Suppressor macrophage treated with lipopolysaccharide for 1 hour (primary cell): Measurements from ENCODE around the gene BAIAP2.

ENCODE experiments used
- DNase-seq, 3 donors: peaks; one replicate each; pipeline ENCODE4 v3.0.0-alpha.2; 2020 to 2022

The BAIAP2 gene

DNA sequence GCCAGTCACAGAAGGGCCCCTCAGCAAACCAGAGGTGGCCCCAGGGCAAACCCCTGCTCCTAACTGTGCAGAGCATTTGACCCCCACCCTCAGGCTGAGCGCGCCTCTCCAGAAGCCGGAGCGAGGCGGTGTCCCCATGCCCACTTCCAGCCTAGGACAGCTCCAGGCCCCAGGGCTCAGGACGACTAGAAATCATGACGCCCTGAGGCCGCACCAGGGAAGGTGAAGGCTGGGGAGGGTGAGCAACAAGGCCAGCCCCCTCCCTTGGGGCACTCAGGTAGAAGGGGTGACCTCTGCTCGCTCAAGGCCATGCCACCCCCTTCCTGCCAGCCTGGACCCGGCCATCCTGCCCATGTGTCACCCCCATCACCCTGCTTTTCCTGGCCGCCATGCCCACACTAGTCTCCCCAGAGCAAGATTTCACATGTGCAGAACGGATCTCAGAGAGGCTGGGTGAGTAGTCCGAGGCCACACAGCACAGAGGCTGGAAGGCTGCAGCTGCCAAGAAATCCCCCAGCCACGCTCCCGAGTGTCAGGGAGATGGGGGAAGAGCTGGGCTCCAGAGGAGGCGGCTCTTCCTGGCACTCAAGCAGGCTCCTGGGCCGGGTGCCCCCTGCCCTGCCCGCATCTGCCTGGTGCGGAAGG, 128.2 kb downstream of the BAIAP2 start:
- DNase-seq = no peak

DNA sequence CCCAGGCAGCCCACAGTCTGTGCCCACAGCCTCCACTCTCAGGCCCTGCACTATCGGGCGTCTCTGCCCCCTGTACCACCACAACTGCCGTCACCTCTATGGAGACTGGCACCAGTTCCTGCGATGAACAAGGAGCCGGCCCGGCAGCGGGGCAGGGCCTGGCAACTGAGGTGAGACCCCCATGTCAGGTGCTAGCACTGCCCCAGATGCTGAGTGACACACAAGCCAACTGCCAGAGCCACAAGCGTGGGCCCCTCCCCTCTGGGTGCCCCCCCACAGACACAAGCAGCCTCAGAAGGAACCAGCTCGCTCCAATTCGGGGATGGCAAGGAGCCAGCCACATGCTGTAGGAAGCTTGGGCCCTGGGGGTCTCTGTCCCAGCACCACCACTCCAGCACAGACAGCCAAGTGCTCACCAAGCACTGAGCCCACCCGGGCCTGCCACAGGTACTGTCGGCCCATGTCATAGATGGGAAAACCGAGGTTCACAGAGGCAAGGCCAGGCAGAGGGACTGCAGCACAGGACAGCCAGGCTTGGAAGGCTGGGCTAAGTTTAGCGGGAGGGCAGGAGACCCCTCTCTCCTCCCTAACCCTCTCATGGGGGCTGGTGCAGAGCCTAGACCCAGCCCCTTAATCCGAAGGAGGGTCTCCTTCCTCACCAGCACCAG, 128.9 kb downstream of the BAIAP2 start:
- no peak for DNase-seq

DNA sequence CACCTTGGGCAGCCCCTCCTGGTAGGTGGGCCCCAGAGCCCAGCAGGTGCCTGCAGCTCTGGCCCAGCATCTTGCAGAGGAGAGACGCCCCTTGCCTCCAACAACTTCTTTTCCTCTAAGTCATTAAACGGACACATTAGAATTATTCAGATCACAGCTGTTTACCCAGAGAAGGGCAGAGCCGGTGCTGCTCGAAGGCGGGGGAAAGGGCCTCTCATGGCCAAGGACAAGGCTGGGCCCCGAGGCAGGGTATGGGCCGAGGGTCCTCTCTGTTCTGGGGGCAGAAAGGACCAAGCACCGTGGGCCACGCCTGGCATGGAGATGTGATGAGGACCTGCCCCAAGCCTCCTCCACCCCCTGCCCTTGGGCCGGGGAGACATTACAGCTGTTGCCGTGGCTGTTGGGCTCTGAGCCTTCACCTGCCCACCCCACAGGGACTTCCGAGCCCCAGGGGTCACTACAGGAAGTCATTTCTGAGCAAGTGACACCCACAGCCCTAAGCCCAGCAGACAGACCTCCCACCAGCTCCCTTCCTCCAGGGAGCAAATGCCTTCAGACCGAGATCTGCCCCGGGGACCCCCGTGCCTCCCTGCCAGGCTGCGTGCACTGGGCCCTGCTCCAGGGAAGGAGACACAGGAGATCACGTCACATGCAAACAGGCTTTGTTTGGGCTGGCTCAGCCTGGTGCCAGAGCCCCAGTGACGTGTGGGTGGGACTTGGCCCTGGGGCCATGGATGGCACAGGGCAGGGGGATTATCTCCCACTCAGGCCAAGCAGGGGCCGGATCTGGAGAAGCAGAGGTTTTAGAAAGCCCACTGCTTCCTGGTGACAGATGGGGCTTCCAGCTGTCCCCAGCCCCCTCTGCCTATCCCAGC, 129.7 kb downstream of the BAIAP2 start:
- DNase-seq = no peak

DNA sequence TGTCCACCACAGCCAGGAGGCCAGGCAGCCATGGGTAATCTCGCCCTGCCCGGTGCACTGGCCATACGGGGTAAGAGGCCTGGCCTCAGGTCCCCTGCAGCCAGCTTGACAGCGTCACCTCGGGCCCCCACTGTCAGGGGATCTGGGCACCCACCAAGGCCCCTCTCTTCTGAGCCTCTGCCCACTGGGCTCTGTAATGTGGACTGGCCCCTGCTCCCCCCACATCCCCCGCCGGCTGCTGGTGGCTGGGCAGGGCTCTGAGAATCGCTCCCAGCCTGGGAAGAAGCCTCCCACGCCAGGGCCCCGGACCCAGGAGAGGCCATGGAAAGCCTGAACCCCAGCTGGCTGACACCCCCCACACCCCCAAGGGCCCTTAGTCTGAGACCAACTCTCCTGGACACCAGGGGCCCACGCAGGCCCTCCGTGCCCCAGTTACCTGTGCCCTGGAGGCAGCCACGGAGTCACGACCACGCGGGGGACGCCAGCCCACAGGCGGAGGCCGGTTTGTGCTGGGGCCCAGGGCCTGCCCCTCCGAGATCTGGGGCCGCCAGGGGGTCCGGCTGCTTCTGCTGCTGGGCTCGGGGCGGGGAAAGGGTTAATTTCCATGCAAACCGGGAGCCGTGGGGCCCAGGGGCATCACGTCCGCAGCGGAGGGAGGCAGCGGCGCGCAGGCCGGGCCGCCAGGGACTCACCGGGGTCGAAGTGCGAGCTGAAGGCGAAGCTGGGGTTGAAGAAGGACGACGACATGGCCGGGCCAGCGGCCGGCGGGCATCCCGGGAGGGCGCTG, 130.5 kb downstream of the BAIAP2 start, which contains the start of gene PVALEF:
Gene PVALEF, plus strand, starts transcription at position 262 of the 787 bp plus-strand sequence. CDS start 15,720 bp downstream, outside the sequence.
- DNase-seq = no peak

DNA sequence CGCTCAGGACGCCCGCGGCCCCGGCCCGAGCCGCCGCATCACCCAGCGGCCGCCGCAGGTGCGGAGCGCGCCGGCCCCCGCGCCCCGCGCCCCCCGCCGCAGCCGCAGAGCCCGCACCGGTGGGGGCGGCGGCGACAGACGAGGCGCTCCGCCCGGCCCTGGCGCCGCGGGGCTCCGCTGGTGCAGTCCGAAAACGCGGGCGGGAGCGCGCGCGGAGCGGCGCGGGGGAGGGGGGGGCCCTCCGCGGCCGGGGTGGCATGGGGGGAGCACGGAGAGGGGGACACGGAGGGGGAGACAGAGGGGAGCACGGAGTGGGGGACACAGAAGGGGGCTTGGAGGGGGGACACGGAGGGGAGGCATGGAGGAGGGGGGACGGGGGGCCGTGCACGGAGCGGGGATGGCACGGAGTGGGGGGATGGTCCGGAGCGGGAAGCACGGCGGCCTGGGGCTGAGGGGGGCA, 131.1 kb downstream of the BAIAP2 start, which contains the start of gene AATK:
Gene AATK, minus strand, starts transcription at position 189 of the 460 bp plus-strand sequence. CDS start 229 bp downstream, outside the sequence.
- DNase-seq = peak in 1 of 3 donors; percentile 62
